HCT116 (cell line): ENCODE measurements around the gene GCDH. TPM values are rescaled to one million over a fixed set of nuclear protein-coding genes. Genes with fewer than 3 reads are reported as not detected.

Source experiments
- ATAC-seq: fragments of 200-7000 bp; cut with Tn5 transposase; 2 replicates; pipeline ENCODE4 v1.9.1; 2020; ENCODE audit warnings: mild to moderate bottlenecking, moderate library complexity
- BruUV-seq: library from RNA; stranded (reverse); fragments of 400-500 nt; replicated peaks from 2 replicates; lab custom pipeline; 2021; lab: Mats Ljungman, UMichigan
- CTCF ChIA-PET: fragments of 300-600 bp; sonication (Branson Sonifier 250); formaldehyde crosslinking; loops from one replicate; lab custom pipeline; 2021; ENCODE audit warnings: antibody characterized with exemption; lab: Charles Lee
- POLR2A ChIA-PET: fragments of 300-600, 350-600 bp; sonication (Branson Sonifier 250); formaldehyde crosslinking; loops from one replicate; lab custom pipeline; 2021; ENCODE audit warnings: antibody characterized with exemption; lab: Charles Lee
- RAD21 ChIA-PET, 2 experiments: fragments of 300-600 bp; sonication (Branson Sonifier 250); formaldehyde crosslinking; loops; one replicate each; lab custom pipeline; 2023; ENCODE audit warnings: low total read pairs in 2 of 2; ENCODE audit not compliant: uncharacterized antibody in 2 of 2, unreplicated experiment in 2 of 2, low non-redundant PET in 1 of 2; lab: Charles Lee
- DNase-seq: peaks from one replicate; pipeline ENCODE4 v3.0.0-alpha.2; 2010; ENCODE audit warnings: low read depth, low spot score
- H2AFZ ChIP-seq: fragments of 200-600 bp; shearing (Covaris generic), sonication (generic); 2 replicates; pipeline ENCODE4 v1.6.1; 2017; ENCODE audit warnings: low read depth, mixed run types, mixed read lengths, antibody characterized with exemption, low read length; ENCODE audit not compliant: poor library complexity, severe bottlenecking
- H3K27ac ChIP-seq: 2 replicates; pipeline ENCODE4 v1.5.1; 2012; ENCODE audit warnings: low read depth, low read length
- H3K27me3 ChIP-seq: fragments of 200-600 bp; sonication (generic); 2 replicates; pipeline ENCODE4 v1.6.1; 2016; ENCODE audit warnings: mixed run types, low read length, mixed read lengths; ENCODE audit not compliant: insufficient read depth
- H3K36me3 ChIP-seq, 2 experiments: fragments of 200-500 bp in 1 of 2; fragments of 200-600 bp in 1 of 2; sonication (Bioruptor generic) in 1 of 2; sonication (generic) in 1 of 2; 2 replicates each; pipeline versions ENCODE4 v1.5.1 to v1.6.1; 2014 to 2016; ENCODE audit warnings: low read length in 2 of 2, inconsistent platforms in 1 of 2, mixed read lengths in 1 of 2, mixed run types in 1 of 2; ENCODE audit not compliant: insufficient read depth in 2 of 2, control insufficient read depth in 1 of 2
- H3K4me1 ChIP-seq, 2 experiments: fragments of 200-600 bp in 1 of 2; sonication (generic) in 1 of 2; 2 replicates each; pipeline versions ENCODE4 v1.5.1 to v1.6.1; 2012 to 2017; ENCODE audit warnings: low read length in 2 of 2, inconsistent platforms in 1 of 2, mild to moderate bottlenecking in 1 of 2, mixed read lengths in 1 of 2, mixed run types in 1 of 2, moderate library complexity in 1 of 2; ENCODE audit not compliant: insufficient read depth in 2 of 2, control insufficient read depth in 1 of 2
- H3K4me2 ChIP-seq: fragments of 200-600 bp; sonication (generic); 2 replicates; pipeline ENCODE4 v1.6.1; 2017; ENCODE audit warnings: mixed run types, low read length, mixed read lengths
- H3K4me3 ChIP-seq, 2 experiments: fragments of 200-600 bp in 1 of 2; sonication (generic) in 1 of 2; replicated peaks in 1 of 2; 2 replicates each; pipeline ENCODE4 v1.5.1; 2011 to 2016; ENCODE audit warnings: low read length in 2 of 2, control low read depth in 1 of 2, low read depth in 1 of 2, mild to moderate bottlenecking in 1 of 2, mixed read lengths in 1 of 2, mixed run types in 1 of 2
- H3K79me2 ChIP-seq: fragments of 200-600 bp; sonication (generic); 2 replicates; pipeline ENCODE4 v1.6.1; 2017; ENCODE audit warnings: mild to moderate bottlenecking, mixed run types, low read length, moderate library complexity, mixed read lengths; ENCODE audit not compliant: insufficient read depth
- H3K9ac ChIP-seq: fragments of 200-600 bp; sonication (generic); 2 replicates; pipeline ENCODE4 v1.6.1; 2016; ENCODE audit warnings: low read length, mixed read lengths
- H3K9me2 ChIP-seq: fragments of 200-600 bp; sonication (generic), shearing (Covaris generic); 2 replicates; pipeline ENCODE4 v1.6.1; 2017; ENCODE audit warnings: mixed run types, mild to moderate bottlenecking, moderate library complexity; ENCODE audit not compliant: insufficient read depth
- H3K9me3 ChIP-seq, 2 experiments: fragments of 200-500 bp in 1 of 2; fragments of 200-600 bp in 1 of 2; sonication (Bioruptor generic) in 1 of 2; sonication (generic) in 1 of 2; 2 replicates each; pipeline ENCODE4 v1.6.1; 2014 to 2017; ENCODE audit warnings: low read length in 2 of 2, mixed read lengths in 2 of 2, inconsistent platforms in 1 of 2, low read depth in 1 of 2, mild to moderate bottlenecking in 1 of 2, mixed run types in 1 of 2, moderate library complexity in 1 of 2; ENCODE audit not compliant: control insufficient read depth in 1 of 2, insufficient read depth in 1 of 2
- H4K20me1 ChIP-seq: fragments of 200-600 bp; sonication (generic), shearing (Covaris generic); 2 replicates; pipeline ENCODE4 v1.6.1; 2017; ENCODE audit warnings: mixed run types, mild to moderate bottlenecking, moderate library complexity; ENCODE audit not compliant: insufficient read depth
- ATF3 ChIP-seq: IDR thresholded peaks from 2 replicates; pipeline ENCODE4 v1.6.1; 2012
- CBX3 ChIP-seq: IDR thresholded peaks from 2 replicates; pipeline ENCODE4 v1.6.1; 2012; ENCODE audit warnings: low read depth
- CEBPB ChIP-seq: IDR thresholded peaks from 2 replicates; pipeline ENCODE4 v1.6.1; 2012; ENCODE audit warnings: low read depth
- ELF1 ChIP-seq: IDR thresholded peaks from 2 replicates; pipeline ENCODE4 v1.6.1; 2012; ENCODE audit warnings: low read depth, borderline replicate concordance
- MAX ChIP-seq: IDR thresholded peaks from 2 replicates; pipeline ENCODE4 v1.6.1; 2012
- POLR2AphosphoS5 ChIP-seq: IDR thresholded peaks from 2 replicates; pipeline ENCODE4 v1.6.1; 2011; ENCODE audit warnings: mild to moderate bottlenecking, low read depth, low read length, moderate library complexity
- REST ChIP-seq: IDR thresholded peaks from 2 replicates; pipeline ENCODE4 v1.6.1; 2012; ENCODE audit warnings: low read depth
- SIN3A ChIP-seq: IDR thresholded peaks from 2 replicates; pipeline ENCODE4 v1.6.1; 2012; ENCODE audit warnings: low read depth
- SP1 ChIP-seq: IDR thresholded peaks from 2 replicates; pipeline ENCODE4 v1.6.1; 2012; ENCODE audit warnings: low read depth
- SRF ChIP-seq: IDR thresholded peaks from 2 replicates; pipeline ENCODE4 v1.6.1; 2012; ENCODE audit warnings: low read depth
- ZFX ChIP-seq: fragments of 450-650 bp; IDR thresholded peaks from 2 replicates; pipeline ENCODE4 v1.6.1; 2017
- intact Hi-C: fragments of 100-400 bp; cut with micrococcal nuclease; formaldehyde crosslinking; loops from 2 replicates; pipeline ENCODE4 v1.10.0; 2022
- total RNA-seq: library from RNA; stranded (reverse); gene quantifications from one replicate; pipeline ENCODE4 v1.2.1, GENCODE V29; 2021; ENCODE audit not compliant: unreplicated experiment

The GCDH gene
- total RNA-seq, 1 experiment from 2014 or later: 23.2 TPM

GRCh38 chr19:12872255-12872654 lies 18.7 kb upstream of the GCDH start (continued):
- TF ChIP-seq REST: no peak
- no peak for TF ChIP-seq CEBPB
- TF ChIP-seq SP1: no peak
- no peak for TF ChIP-seq ZFX
- TF ChIP-seq MAX: no peak
- TF ChIP-seq ATF3: no peak
- no peak for TF ChIP-seq CBX3
- no peak for TF ChIP-seq ELF1
- no peak for TF ChIP-seq POLR2AphosphoS5

GRCh38 chr19:12872941-12873890 lies 17.7 kb upstream of the GCDH start:
- BruUV-seq: no TSS peak
- H3K79me2 ChIP-seq: no peaks in the 10 kb centered on the region
- H3K36me3 ChIP-seq: peaks cover under 1 to 8% of the 10 kb centered on the region in 2 experiments; a peak in 2 of 4 replicates
- ATAC-seq (peak; percentile 70), DNase-seq (no peak)
- TF ChIP-seq SRF (no peak), CEBPB (no peak), SIN3A (no peak)
- no peak overlapping the region for H3K4me2 ChIP-seq
- H3K27ac ChIP-seq: no peak overlapping the region
- no peaks in the 10 kb centered on the region for H4K20me1 ChIP-seq
- no peak overlapping the region for H2AFZ ChIP-seq
- CTCF ChIA-PET: no interaction called here
- H3K9me3 ChIP-seq: no peaks in the 10 kb centered on the region; a peak in 1 of 4 replicates
- POLR2A ChIA-PET: no interaction called here
- no peak overlapping the region for H3K9ac ChIP-seq
- intact Hi-C loops: no loop called here
- RAD21 ChIA-PET: interaction anchor here in 1 of 2 experiments (0.6 kb wide), 1 partner anchor 107 kb away, joined by 3 read pairs; no protein-coding TSS in a partner anchor
- H3K27me3 ChIP-seq: no peaks in the 10 kb centered on the region
- no peak overlapping the region for H3K4me3 ChIP-seq
- H3K9me2 ChIP-seq: no peaks in the 10 kb centered on the region
- H3K4me1 ChIP-seq: no peaks in the 10 kb centered on the region
